K562 (cell line): ENCODE data around the gene BEST4. TPM values are rescaled to one million over a fixed set of nuclear protein-coding genes. Genes with fewer than 3 reads are reported as not detected.

Source experiments
- ATAC-seq: fragments of 200-7000 bp; cut with Tn5 transposase; 3 replicates; pipeline ENCODE4 v1.9.1; 2020; ENCODE audit warnings: moderate library complexity
- BruUV-seq: library from RNA; stranded (reverse); fragments of 400-500 nt; replicated peaks from 2 replicates; lab custom pipeline; 2021; lab: Mats Ljungman, UMichigan
- CTCF ChIA-PET: fragments of 300-600 bp; formaldehyde crosslinking; extraction: SDS; loops from one replicate; lab custom pipeline; 2021; ENCODE audit warnings: low intra/inter-chr PET ratio; lab: Yijun Ruan, JAX
- POLR2A ChIA-PET: fragments of 300-600, 350-650 bp; sonication (Branson Sonifier 250); formaldehyde crosslinking; extraction: SDS; loops from one replicate; lab custom pipeline; 2021; ENCODE audit warnings: antibody characterized with exemption, inconsistent platforms; lab: Yijun Ruan, JAX
- DNase-seq, 4 experiments: peaks; one replicate each; pipeline versions ENCODE4 v3.0.0 to v3.0.0-alpha.2; 2011 to 2018; ENCODE audit warnings: low spot score in 3 of 4, mixed read lengths in 3 of 4; ENCODE audit errors: extremely low read depth in 1 of 4
- FAIRE-seq: peaks from 2 replicates; lab custom pipeline; 2011; peaks lifted over from hg19 to GRCh38; lab: Jason Lieb, UNC
- H2AFZ ChIP-seq: 2 replicates; pipeline ENCODE4 v1.6.0; 2011; ENCODE audit warnings: low read depth, low read length, control low read depth, inconsistent platforms
- H3K27ac ChIP-seq: fragments of 200-600 bp; 3 replicates; pipeline ENCODE4 v1.8.0; 2011; ENCODE audit warnings: low read depth, mild to moderate bottlenecking, control low read depth, inconsistent platforms, low read length, moderate library complexity, mixed read lengths; ENCODE audit errors: extremely low read depth
- H3K27me3 ChIP-seq, 2 experiments: fragments of 300-600 bp in 1 of 2; 2 replicates in 1 of 2; 3 replicates in 1 of 2; pipeline versions ENCODE4 v1.6.0 to v1.8.0; 2011; ENCODE audit warnings: inconsistent platforms in 2 of 2, low read length in 2 of 2, mild to moderate bottlenecking in 1 of 2, mixed read lengths in 1 of 2, moderate library complexity in 1 of 2; ENCODE audit not compliant: control insufficient read depth in 2 of 2, insufficient read depth in 2 of 2
- H3K36me3 ChIP-seq: fragments of 300-600 bp; 3 replicates; pipeline ENCODE4 v1.8.0; 2011; ENCODE audit warnings: mild to moderate bottlenecking, low read length, inconsistent platforms; ENCODE audit not compliant: control insufficient read depth, insufficient read depth
- H3K4me1 ChIP-seq, 2 experiments: fragments of 200-600 bp in 1 of 2; replicated peaks in 1 of 2; 2 replicates in 1 of 2; 3 replicates in 1 of 2; pipeline versions ENCODE4 v1.5.1 to v1.8.0; 2011; ENCODE audit warnings: inconsistent platforms in 2 of 2, low read length in 2 of 2, mild to moderate bottlenecking in 1 of 2, mixed read lengths in 1 of 2, moderate library complexity in 1 of 2; ENCODE audit not compliant: control insufficient read depth in 2 of 2, insufficient read depth in 2 of 2
- H3K4me2 ChIP-seq: 2 replicates; pipeline ENCODE4 v1.6.1; 2011; ENCODE audit warnings: low read length, control low read depth, inconsistent platforms, mixed read lengths; ENCODE audit not compliant: insufficient read depth
- H3K4me3 ChIP-seq: fragments of 200-600 bp; sonication (generic), shearing (Covaris generic); 2 replicates; pipeline ENCODE4 v1.5.1; 2016; ENCODE audit warnings: control low read depth, inconsistent platforms
- H3K79me2 ChIP-seq: fragments of 200-600 bp; 3 replicates; pipeline ENCODE4 v1.8.0; 2011; ENCODE audit warnings: low read length, inconsistent platforms; ENCODE audit not compliant: control insufficient read depth, insufficient read depth
- H3K9ac ChIP-seq, 2 experiments: 2 replicates each; pipeline versions ENCODE4 v1.6.0 to v1.6.1; 2011; ENCODE audit warnings: low read depth in 2 of 2, low read length in 2 of 2, control low read depth in 1 of 2, inconsistent platforms in 1 of 2, mild to moderate bottlenecking in 1 of 2, mixed read lengths in 1 of 2; ENCODE audit not compliant: insufficient read depth in 1 of 2
- H3K9me1 ChIP-seq: one replicate; pipeline ENCODE4 v1.6.0; 2011; ENCODE audit warnings: inconsistent platforms, mild to moderate bottlenecking, low read length, moderate library complexity; ENCODE audit not compliant: control insufficient read depth, insufficient read depth
- H3K9me3 ChIP-seq: replicated peaks from 2 replicates; pipeline ENCODE4 v1.5.1; 2011; ENCODE audit warnings: low read depth, low read length, inconsistent platforms; ENCODE audit not compliant: control insufficient read depth, insufficient read depth
- H4K20me1 ChIP-seq: replicated peaks from 2 replicates; pipeline ENCODE4 v1.6.1; 2011; ENCODE audit warnings: low read length, inconsistent platforms, mixed read lengths; ENCODE audit not compliant: control insufficient read depth, insufficient read depth
- CEBPB ChIP-seq: fragments of 450-650 bp; IDR thresholded peaks from 2 replicates; pipeline ENCODE4 v1.6.1; 2016; ENCODE audit warnings: missing genetic modification characterization, missing compliant biosample characterization
- KDM1A ChIP-seq, 2 experiments: fragments of 450-650 bp; IDR thresholded peaks; 2 replicates each; pipeline ENCODE4 v1.6.1; 2016; ENCODE audit warnings: mild to moderate bottlenecking in 2 of 2
- NFE2 ChIP-seq: IDR thresholded peaks from 2 replicates; pipeline ENCODE4 v1.6.1; 2014; ENCODE audit warnings: antibody characterized with exemption, low read depth
- NFIC ChIP-seq: fragments of 450-650 bp; IDR thresholded peaks from 2 replicates; pipeline ENCODE4 v1.6.1; 2017; ENCODE audit warnings: mild to moderate bottlenecking, inconsistent platforms
- PML ChIP-seq: IDR thresholded peaks from 2 replicates; pipeline ENCODE4 v1.6.1; 2012; ENCODE audit warnings: low read length, inconsistent platforms
- RAD51 ChIP-seq: fragments of 450-650 bp; IDR thresholded peaks from 2 replicates; pipeline ENCODE4 v1.7.1; 2016; ENCODE audit warnings: low read depth, mild to moderate bottlenecking, borderline replicate concordance
- TRIM24 ChIP-seq, 2 experiments: fragments of 450-650 bp; IDR thresholded peaks; 2 replicates each; pipeline ENCODE4 v1.6.1; 2016
- ZBTB17 ChIP-seq: fragments of 450-650 bp; formaldehyde crosslinking; IDR thresholded peaks from 2 replicates; pipeline ENCODE4 v1.4.0; 2020; ENCODE audit warnings: mild to moderate bottlenecking
- ZC3H4 ChIP-seq: sonication (generic); formaldehyde crosslinking; IDR thresholded peaks from 2 replicates; pipeline ENCODE4 v1.9.0; 2021; ENCODE audit warnings: missing genetic modification reagents, borderline replicate concordance
- ZFP30 ChIP-seq: fragments of 250-450 bp; sonication (Bioruptor Pico); IDR thresholded peaks from 2 replicates; pipeline ENCODE4 v1.8.0; 2022; ENCODE audit warnings: moderate library complexity, mild to moderate bottlenecking, inconsistent platforms, borderline replicate concordance
- ZNF24 ChIP-seq: fragments of 450-650 bp; IDR thresholded peaks from 2 replicates; pipeline ENCODE4 v1.6.1; 2016
- ZNF263 ChIP-seq: sonication (generic); formaldehyde crosslinking; IDR thresholded peaks from 2 replicates; pipeline ENCODE4 v1.8.0; 2022; ENCODE audit warnings: mild to moderate bottlenecking, missing genetic modification reagents, borderline replicate concordance
- ZNF780A ChIP-seq: fragments of 250-450 bp; sonication (Bioruptor Pico); IDR thresholded peaks from 2 replicates; pipeline ENCODE4 v1.5.0; 2021; ENCODE audit warnings: mild to moderate bottlenecking
- WGBS: fragments of 100-300 bp; shearing (Covaris generic); methylation state at CpG from one replicate; pipeline ENCODE4 v1.1.6; 2016; ENCODE audit warnings: low coverage, mixed read lengths; ENCODE audit not compliant: insufficient coverage; ENCODE audit errors: missing lambda C conversion rate; 5-methylcytosine and 5-hydroxymethylcytosine counted together
- in situ Hi-C: fragments of 300-500 bp; cut with MboI; formaldehyde crosslinking; loops from 4 replicates; pipeline ENCODE4 v1.15.0; 2018; ENCODE audit warnings: inconsistent platforms, mixed read lengths
- intact Hi-C: fragments of 100-400 bp; cut with micrococcal nuclease; formaldehyde crosslinking; loops from 2 replicates; pipeline ENCODE4 v1.14.2; 2022
- polyA plus RNA-seq, 8 experiments: library from polyadenylated mRNA; depleted of rRNA in 4 of 8; stranded (reverse) in 5 of 8; unstranded in 3 of 8; fragments of >200 nt; fragmentation: Nextera tagmentation in 2 of 8; fragmentation: Illumina TruSeq in 1 of 8; extraction: Ambion mirVana in 2 of 8; extraction: Trizol in 1 of 8; gene quantifications; 2 replicates each; pipeline versions ENCODE4 v1.2.1 to v1.2.3, GENCODE V29; 2011 to 2014; ENCODE audit warnings: inconsistent platforms in 1 of 8, missing spikeins in 1 of 8
- total RNA-seq, 7 experiments: library from RNA; depleted of rRNA in 6 of 7; stranded (reverse); fragments of >200 nt in 6 of 7; fragmentation: Illumina TruSeq in 2 of 7; extraction: Trizol in 2 of 7; gene quantifications; 2 replicates each; pipeline versions ENCODE4 v1.2.1 to v1.2.3, GENCODE V29; 2011 to 2021; ENCODE audit warnings: low replicate concordance in 1 of 7
- TF ChIP-seq, protein P1 (sequence below): fragments of 250-450 bp; sonication (Bioruptor Pico); IDR thresholded peaks from 2 replicates; pipeline ENCODE4 v1.4.0; 2020; ENCODE audit warnings: mild to moderate bottlenecking

BEST4 gene
- total and polyA plus RNA-seq, 9 of the 15 experiments (the other 6 are each of a cell fraction or from before 2014, with no cell fraction given): 0.07 to 0.11 TPM; not detected in 7

DNA sequence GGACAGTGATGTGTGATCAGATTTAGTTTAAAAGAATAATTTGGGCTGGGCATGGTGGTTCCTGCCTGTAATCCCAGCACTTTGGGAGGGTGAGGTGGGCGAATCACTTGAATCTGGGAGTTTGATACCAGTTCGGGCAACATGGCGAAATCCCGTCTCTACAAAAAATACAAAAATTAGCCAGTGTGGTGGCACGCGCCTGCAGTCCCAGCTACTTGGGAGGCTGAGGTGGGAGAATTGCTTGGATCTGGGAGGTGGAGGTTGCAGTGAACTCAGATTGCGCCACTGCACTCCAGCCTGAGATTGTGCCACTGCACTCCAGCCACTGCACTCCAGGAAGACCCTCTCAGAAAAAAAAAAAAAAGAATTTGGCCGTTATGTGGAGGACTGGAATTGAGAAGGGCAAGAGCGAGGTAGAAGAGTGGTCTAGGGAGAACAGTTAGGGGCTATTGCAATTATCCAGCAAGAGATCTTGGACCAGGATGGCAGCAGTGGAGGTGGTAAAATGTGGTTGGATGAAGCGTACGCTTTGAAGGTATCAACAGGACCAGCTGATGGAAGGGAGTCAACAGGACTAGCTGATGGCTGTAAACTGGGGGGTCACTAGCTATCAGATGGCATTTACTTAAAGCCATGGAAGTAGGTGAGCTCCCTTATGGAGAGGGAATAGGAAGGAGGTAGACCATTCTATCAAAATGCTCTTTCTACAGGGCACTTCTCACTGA lies 30.0 kb upstream of the BEST4 start:
- H3K36me3 ChIP-seq: no peaks in the 10 kb centered on the region
- WGBS: 85% methylated on average over 11 of the region's 11 CpGs
- ChIA-PET POLR2A (interaction anchor here (0.6 to 9.2 kb wide), 21 partner anchors 14 to 1429 kb away, joined by 3 to 594 read pairs (median 11); partner anchors contain the start of genes BEST4, BTBD19, DYNLT4 and EIF2B3), CTCF (no interaction called here)
- in situ Hi-C loops (no loop called here), intact Hi-C loops (loop anchor here (2.0 to 5.0 kb wide), 2 partner anchors 17 to 41 kb away; partner anchors contain the start of genes PLK3 and RPS8)
- DNase-seq (no peak), ATAC-seq (no peak), FAIRE-seq (no peak)
- H2AFZ ChIP-seq: no peak overlapping the region
- H3K79me2 ChIP-seq: no peaks in the 10 kb centered on the region
- H4K20me1 ChIP-seq: no peaks in the 10 kb centered on the region
- H3K9me3 ChIP-seq: no peaks in the 10 kb centered on the region; the same call in 1 of the 2 replicates
- no peak overlapping the region for H3K4me2 ChIP-seq
- H3K27ac ChIP-seq: no peak overlapping the region
- peaks cover 13 to 33% of the 10 kb centered on the region in 2 experiments for H3K4me1 ChIP-seq
- H3K9ac ChIP-seq: no peak overlapping the region
- H3K9me1 ChIP-seq: no peaks in the 10 kb centered on the region
- H3K4me3 ChIP-seq: no peak overlapping the region
- no TSS peak for BruUV-seq
- no peaks in the 10 kb centered on the region for H3K27me3 ChIP-seq
- TF ChIP-seq RAD51: no peak
- 0 out of 4 replicates have a peak, but pooled peaks of 1 of the 2 experiments have one; percentile 16 for TF ChIP-seq TRIM24 (IDR thresholded peaks at IDR 0.05)
- no peak for TF ChIP-seq ZNF780A
- no peak for TF ChIP-seq ZFP30 (CRISPR knock-in tag)
- TF ChIP-seq NFE2: no peak
- no peak for TF ChIP-seq ZNF263
- peak; percentile 72; the same call in 1 of the 2 replicates for TF ChIP-seq ZC3H4 (CRISPR knock-in tag)
- TF ChIP-seq PML: no peak
- TF ChIP-seq ZBTB17 (CRISPR knock-in tag): no peak
- TF ChIP-seq KDM1A (IDR thresholded peaks at IDR 0.05): 0 out of 4 replicates have a peak, but pooled peaks of 1 of the 2 experiments have one; percentile 1
- TF ChIP-seq, protein P1, sequence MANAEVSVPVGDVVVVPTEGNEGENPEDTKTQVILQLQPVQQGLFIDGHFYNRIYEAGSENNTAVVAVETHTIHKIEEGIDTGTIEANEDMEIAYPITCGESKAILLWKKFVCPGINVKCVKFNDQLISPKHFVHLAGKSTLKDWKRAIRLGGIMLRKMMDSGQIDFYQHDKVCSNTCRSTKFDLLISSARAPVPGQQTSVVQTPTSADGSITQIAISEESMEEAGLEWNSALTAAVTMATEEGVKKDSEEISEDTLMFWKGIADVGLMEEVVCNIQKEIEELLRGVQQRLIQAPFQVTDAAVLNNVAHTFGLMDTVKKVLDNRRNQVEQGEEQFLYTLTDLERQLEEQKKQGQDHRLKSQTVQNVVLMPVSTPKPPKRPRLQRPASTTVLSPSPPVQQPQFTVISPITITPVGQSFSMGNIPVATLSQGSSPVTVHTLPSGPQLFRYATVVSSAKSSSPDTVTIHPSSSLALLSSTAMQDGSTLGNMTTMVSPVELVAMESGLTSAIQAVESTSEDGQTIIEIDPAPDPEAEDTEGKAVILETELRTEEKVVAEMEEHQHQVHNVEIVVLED: no peak
- TF ChIP-seq CEBPB (tag): 0 out of 2 replicates have a peak, but pooled peaks have one; percentile 16
- TF ChIP-seq ZNF24: no peak
- no peak for TF ChIP-seq NFIC
